H9 (cell line): ENCODE results near the gene RGS13. TPM values are rescaled to one million over a fixed set of nuclear protein-coding genes. Genes with fewer than 3 reads are reported as not detected.

Experiments
- DNase-seq: peaks from one replicate; pipeline ENCODE4 v3.0.0-alpha.2; 2017
- H2AFZ ChIP-seq: one replicate; pipeline ENCODE4 v1.6.1; 2013; ENCODE audit warnings: mild to moderate bottlenecking, low read length, control low read depth, moderate library complexity
- H2AK5ac ChIP-seq: 2 replicates; pipeline ENCODE4 v1.6.1; 2013; ENCODE audit warnings: low read length, control low read depth, mixed read lengths; ENCODE audit not compliant: insufficient read length
- H2BK120ac ChIP-seq: one replicate; pipeline ENCODE4 v1.6.1; 2013; ENCODE audit warnings: low read depth, mild to moderate bottlenecking, low read length, control low read depth, inconsistent platforms; ENCODE audit not compliant: poor library complexity, severe bottlenecking
- H2BK12ac ChIP-seq: 2 replicates; pipeline ENCODE4 v1.6.1; 2013; ENCODE audit warnings: low read length, control low read depth, mixed read lengths, low read depth; ENCODE audit not compliant: insufficient read length
- H2BK15ac ChIP-seq: 2 replicates; pipeline ENCODE4 v1.6.1; 2013; ENCODE audit warnings: low read depth, low read length, control low read depth
- H2BK20ac ChIP-seq: one replicate; pipeline ENCODE4 v1.6.1; 2013; ENCODE audit warnings: low read depth, mild to moderate bottlenecking, low read length, control low read depth, inconsistent platforms; ENCODE audit not compliant: poor library complexity, severe bottlenecking
- H2BK5ac ChIP-seq: 2 replicates; pipeline ENCODE4 v1.6.1; 2013; ENCODE audit warnings: low read length, control low read depth, mixed read lengths; ENCODE audit not compliant: insufficient read length
- H3K14ac ChIP-seq: 2 replicates; pipeline ENCODE4 v1.6.1; 2013; ENCODE audit warnings: low read length, control low read depth; ENCODE audit not compliant: insufficient read depth
- H3K18ac ChIP-seq: 2 replicates; pipeline ENCODE4 v1.6.1; 2013; ENCODE audit warnings: low read depth, mild to moderate bottlenecking, mixed read lengths, low read length, control low read depth; ENCODE audit not compliant: insufficient read length
- H3K23ac ChIP-seq: 2 replicates; pipeline ENCODE4 v1.6.1; 2013; ENCODE audit warnings: low read length, control low read depth, mixed read lengths, low read depth; ENCODE audit not compliant: insufficient read length
- H3K23me2 ChIP-seq: 2 replicates; pipeline ENCODE4 v1.6.1; 2013; ENCODE audit warnings: low read depth, mild to moderate bottlenecking, mixed read lengths, low read length, control low read depth; ENCODE audit not compliant: insufficient read length, poor library complexity, severe bottlenecking
- H3K27ac ChIP-seq: 2 replicates; pipeline ENCODE4 v1.5.1; 2013; ENCODE audit warnings: low read length, control low read depth, mixed read lengths, low read depth; ENCODE audit not compliant: insufficient read length
- H3K27me3 ChIP-seq: 2 replicates; pipeline ENCODE4 v1.6.1; 2013; ENCODE audit warnings: low read length, control low read depth, inconsistent platforms; ENCODE audit not compliant: insufficient read depth
- H3K4ac ChIP-seq: 2 replicates; pipeline ENCODE4 v1.6.1; 2013; ENCODE audit warnings: low read depth, mild to moderate bottlenecking, control low read depth, inconsistent platforms, low read length, moderate library complexity
- H3K4me1 ChIP-seq: 2 replicates; pipeline ENCODE4 v1.6.1; 2013; ENCODE audit warnings: low read length, control low read depth, inconsistent platforms; ENCODE audit not compliant: insufficient read depth
- H3K4me2 ChIP-seq: 2 replicates; pipeline ENCODE4 v1.6.1; 2013; ENCODE audit warnings: low read length, control low read depth, mixed read lengths; ENCODE audit not compliant: insufficient read length, insufficient read depth
- H3K56ac ChIP-seq: 2 replicates; pipeline ENCODE4 v1.6.1; 2013; ENCODE audit warnings: low read depth, mild to moderate bottlenecking, mixed read lengths, low read length, control low read depth; ENCODE audit not compliant: insufficient read length
- H3K79me1 ChIP-seq: 2 replicates; pipeline ENCODE4 v1.6.1; 2013; ENCODE audit warnings: low read depth, mild to moderate bottlenecking, moderate library complexity, low read length, control low read depth, inconsistent platforms; ENCODE audit not compliant: insufficient read depth, poor library complexity, severe bottlenecking
- H3K79me2 ChIP-seq: 2 replicates; pipeline ENCODE4 v1.6.1; 2013; ENCODE audit warnings: low read length, control low read depth, inconsistent platforms; ENCODE audit not compliant: insufficient read depth
- H3K9ac ChIP-seq: 2 replicates; pipeline ENCODE4 v1.6.1; 2013; ENCODE audit warnings: low read length, control low read depth, mixed read lengths; ENCODE audit not compliant: insufficient read length; ENCODE audit errors: extremely low read depth
- H3K9me3 ChIP-seq: one replicate; pipeline ENCODE4 v1.6.1; 2013; ENCODE audit warnings: low read depth, low read length, inconsistent platforms; ENCODE audit not compliant: control insufficient read depth
- H3T11ph ChIP-seq: one replicate; pipeline ENCODE4 v1.6.1; 2013; ENCODE audit warnings: mild to moderate bottlenecking, low read length, control low read depth, inconsistent platforms
- H4K20me1 ChIP-seq: one replicate; pipeline ENCODE4 v1.6.1; 2013; ENCODE audit not compliant: control insufficient read depth, insufficient read length, insufficient read depth
- H4K5ac ChIP-seq: 2 replicates; pipeline ENCODE4 v1.6.1; 2013; ENCODE audit warnings: low read depth, mild to moderate bottlenecking, mixed read lengths, low read length, control low read depth; ENCODE audit not compliant: insufficient read length
- H4K8ac ChIP-seq: replicated peaks from 2 replicates; pipeline ENCODE4 v1.6.1; 2013; ENCODE audit warnings: low read length, control low read depth, mixed read lengths, low read depth; ENCODE audit not compliant: insufficient read length
- H4K91ac ChIP-seq: 2 replicates; pipeline ENCODE4 v1.6.1; 2013; ENCODE audit warnings: low read depth, mild to moderate bottlenecking, moderate library complexity, mixed read lengths, low read length, control low read depth; ENCODE audit not compliant: insufficient read length
- H3K27ac Mint-ChIP-seq, 3 experiments: 2 replicates in 2 of 3; 3 replicates in 1 of 3; pipeline ENCODE4 v1.8.0; 2020 to 2021; ENCODE audit warnings: mixed read lengths in 3 of 3, mild to moderate bottlenecking in 1 of 3, moderate library complexity in 1 of 3
- H3K27me3 Mint-ChIP-seq: 2 replicates; pipeline ENCODE4 v1.8.0; 2021; ENCODE audit warnings: low read depth, mild to moderate bottlenecking, moderate library complexity, mixed read lengths
- H3K36me3 Mint-ChIP-seq, 3 experiments: 2 replicates in 2 of 3; 3 replicates in 1 of 3; pipeline ENCODE4 v1.8.0; 2020 to 2021; ENCODE audit warnings: low read depth in 3 of 3, mixed read lengths in 3 of 3; ENCODE audit not compliant: insufficient read depth in 1 of 3
- H3K4me1 Mint-ChIP-seq, 2 experiments: 2 replicates each; pipeline ENCODE4 v1.8.0; 2020; ENCODE audit warnings: mixed read lengths in 2 of 2
- H3K4me3 Mint-ChIP-seq, 2 experiments: 2 replicates in 1 of 2; 3 replicates in 1 of 2; pipeline ENCODE4 v1.8.0; 2020 to 2021; ENCODE audit warnings: mild to moderate bottlenecking in 2 of 2, mixed read lengths in 2 of 2, moderate library complexity in 1 of 2
- H3K9me3 Mint-ChIP-seq, 2 experiments: 2 replicates in 1 of 2; 3 replicates in 1 of 2; pipeline ENCODE4 v1.8.0; 2020; ENCODE audit warnings: mild to moderate bottlenecking in 2 of 2, mixed read lengths in 2 of 2, moderate library complexity in 1 of 2
- WGBS: extraction: QIAGEN DNeasy Blood & Tissue Kit; methylation state at CpG from one replicate; pipeline ENCODE4 v1.1.7; 2013; ENCODE audit warnings: missing lambda C conversion rate, low lambda C conversion rate, mixed read lengths; ENCODE audit not compliant: insufficient read length; ENCODE audit errors: extremely low coverage; 5-methylcytosine and 5-hydroxymethylcytosine counted together
- total RNA-seq: library from RNA; stranded (reverse); gene quantifications from 2 replicates; pipeline ENCODE4 v1.2.1, GENCODE V29; 2021
- TF ChIP-seq, protein P1 (sequence below): fragments of 200-600 bp; sonication (generic); conservative IDR thresholded peaks from 3 replicates; pipeline ENCODE4 v1.8.0; 2021; ENCODE audit warnings: antibody characterized with exemption, mild to moderate bottlenecking

The RGS13 gene
- total RNA-seq, 1 experiment from 2014 or later = not detected

DNA sequence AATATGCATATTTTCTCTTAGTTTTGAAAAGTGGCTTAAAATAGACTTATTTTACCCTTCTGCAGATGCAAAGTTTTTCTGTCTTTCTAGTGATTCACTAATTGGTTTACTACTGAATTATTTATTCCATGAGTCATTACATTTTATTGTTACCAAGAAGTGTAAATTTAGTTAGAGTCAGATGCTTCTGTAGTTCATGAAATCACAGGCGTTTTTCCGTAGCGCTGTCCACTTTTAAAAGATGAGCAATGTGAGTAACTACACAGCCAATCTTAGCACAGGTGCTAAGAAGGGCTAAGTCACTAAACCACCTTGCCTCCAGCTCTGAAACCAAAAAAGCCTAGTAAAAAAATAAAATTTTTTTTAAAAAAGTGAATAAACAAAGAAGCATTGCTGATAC lies 24.7 kb downstream of the RGS13 start:
- Mint-ChIP-seq H3K4me3 (no peak overlapping the region), H3K27me3 (no peaks in the 10 kb centered on the region), H3K4me1 (no peaks in the 10 kb centered on the region), H3K36me3 (no peaks in the 10 kb centered on the region), H3K27ac (no peak overlapping the region), H3K9me3 (peaks cover 0 to 2% of the 10 kb centered on the region in 2 experiments; a peak in 1 of 5 replicates)
- H3K4ac ChIP-seq = no peak overlapping the region
- no peaks in the 10 kb centered on the region for H3K4me1 ChIP-seq
- H2BK120ac ChIP-seq = no peak overlapping the region
- H3K14ac ChIP-seq = no peak overlapping the region
- H3K27ac ChIP-seq = no peak overlapping the region
- H2BK12ac ChIP-seq = no peak overlapping the region
- TF ChIP-seq, protein P1, sequence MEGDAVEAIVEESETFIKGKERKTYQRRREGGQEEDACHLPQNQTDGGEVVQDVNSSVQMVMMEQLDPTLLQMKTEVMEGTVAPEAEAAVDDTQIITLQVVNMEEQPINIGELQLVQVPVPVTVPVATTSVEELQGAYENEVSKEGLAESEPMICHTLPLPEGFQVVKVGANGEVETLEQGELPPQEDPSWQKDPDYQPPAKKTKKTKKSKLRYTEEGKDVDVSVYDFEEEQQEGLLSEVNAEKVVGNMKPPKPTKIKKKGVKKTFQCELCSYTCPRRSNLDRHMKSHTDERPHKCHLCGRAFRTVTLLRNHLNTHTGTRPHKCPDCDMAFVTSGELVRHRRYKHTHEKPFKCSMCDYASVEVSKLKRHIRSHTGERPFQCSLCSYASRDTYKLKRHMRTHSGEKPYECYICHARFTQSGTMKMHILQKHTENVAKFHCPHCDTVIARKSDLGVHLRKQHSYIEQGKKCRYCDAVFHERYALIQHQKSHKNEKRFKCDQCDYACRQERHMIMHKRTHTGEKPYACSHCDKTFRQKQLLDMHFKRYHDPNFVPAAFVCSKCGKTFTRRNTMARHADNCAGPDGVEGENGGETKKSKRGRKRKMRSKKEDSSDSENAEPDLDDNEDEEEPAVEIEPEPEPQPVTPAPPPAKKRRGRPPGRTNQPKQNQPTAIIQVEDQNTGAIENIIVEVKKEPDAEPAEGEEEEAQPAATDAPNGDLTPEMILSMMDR = no peak
- no peaks in the 10 kb centered on the region for H3K27me3 ChIP-seq
- H3K79me2 ChIP-seq = no peaks in the 10 kb centered on the region
- no peak overlapping the region for H4K91ac ChIP-seq
- no peaks in the 10 kb centered on the region for H3K23me2 ChIP-seq
- WGBS = no CpG with 5 or more reads among the region's 3 CpGs
- no peak overlapping the region for H2AK5ac ChIP-seq
- H3K56ac ChIP-seq = no peak overlapping the region
- H3K23ac ChIP-seq = no peak overlapping the region
- no peak overlapping the region for H3K9ac ChIP-seq
- H3K4me2 ChIP-seq = no peak overlapping the region
- H2BK5ac ChIP-seq = no peak overlapping the region
- no peaks in the 10 kb centered on the region for H4K20me1 ChIP-seq
- no peak overlapping the region for H3T11ph ChIP-seq
- H3K79me1 ChIP-seq = no peaks in the 10 kb centered on the region
- no peak overlapping the region for H2BK20ac ChIP-seq
- H4K8ac ChIP-seq = no peak overlapping the region
- no peak for DNase-seq
- H3K18ac ChIP-seq = no peak overlapping the region
- H4K5ac ChIP-seq = no peak overlapping the region
- H2BK15ac ChIP-seq = no peak overlapping the region
- H2AFZ ChIP-seq = no peak overlapping the region
- no peaks in the 10 kb centered on the region for H3K9me3 ChIP-seq
